ENCODE data around the gene DTX1. TPM values are rescaled to one million over a fixed set of nuclear protein-coding genes. Genes with fewer than 3 reads are reported as not detected.
A peak's percentile ranks its signal among the peaks of the same experiment; 100 is the strongest.

DTX1 gene
- total RNA-seq, 1 donor = not detected

DNA sequence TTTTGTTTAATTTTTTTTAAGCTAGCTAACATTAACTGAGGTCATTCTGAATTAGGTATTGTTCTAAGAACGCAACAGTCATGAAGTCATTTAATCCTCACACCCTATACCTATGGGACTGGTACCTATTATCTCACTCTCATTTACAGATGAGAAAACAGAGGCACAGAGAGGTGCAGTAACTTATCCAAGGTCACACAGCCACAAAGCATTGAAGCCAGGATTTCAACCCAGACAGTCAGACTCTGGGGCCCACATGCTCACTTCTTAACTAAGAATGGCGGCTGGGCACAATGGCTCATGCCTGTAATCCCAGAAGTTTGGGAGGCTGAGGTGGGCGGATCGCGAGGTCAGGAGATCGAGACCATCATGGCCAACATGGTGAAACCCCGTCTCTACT, 15.0 kb upstream of the DTX1 start:
- DNase-seq (ENCODE audit: low read depth) = no peak
- H3K4me3 ChIP-seq (ENCODE audit: low read depth, low read length) = no peak overlapping the region
- TF ChIP-seq, protein P1, sequence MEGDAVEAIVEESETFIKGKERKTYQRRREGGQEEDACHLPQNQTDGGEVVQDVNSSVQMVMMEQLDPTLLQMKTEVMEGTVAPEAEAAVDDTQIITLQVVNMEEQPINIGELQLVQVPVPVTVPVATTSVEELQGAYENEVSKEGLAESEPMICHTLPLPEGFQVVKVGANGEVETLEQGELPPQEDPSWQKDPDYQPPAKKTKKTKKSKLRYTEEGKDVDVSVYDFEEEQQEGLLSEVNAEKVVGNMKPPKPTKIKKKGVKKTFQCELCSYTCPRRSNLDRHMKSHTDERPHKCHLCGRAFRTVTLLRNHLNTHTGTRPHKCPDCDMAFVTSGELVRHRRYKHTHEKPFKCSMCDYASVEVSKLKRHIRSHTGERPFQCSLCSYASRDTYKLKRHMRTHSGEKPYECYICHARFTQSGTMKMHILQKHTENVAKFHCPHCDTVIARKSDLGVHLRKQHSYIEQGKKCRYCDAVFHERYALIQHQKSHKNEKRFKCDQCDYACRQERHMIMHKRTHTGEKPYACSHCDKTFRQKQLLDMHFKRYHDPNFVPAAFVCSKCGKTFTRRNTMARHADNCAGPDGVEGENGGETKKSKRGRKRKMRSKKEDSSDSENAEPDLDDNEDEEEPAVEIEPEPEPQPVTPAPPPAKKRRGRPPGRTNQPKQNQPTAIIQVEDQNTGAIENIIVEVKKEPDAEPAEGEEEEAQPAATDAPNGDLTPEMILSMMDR (IDR thresholded peaks at IDR 0.05; ENCODE audit: insufficient read depth, low read length) = no peak

GRCh38 chr12:113043240-113043639, 13.3 kb upstream of the DTX1 start:
- TF ChIP-seq, protein P1 (IDR thresholded peaks at IDR 0.05; ENCODE audit: insufficient read depth, low read length) = no peak
- H3K4me3 ChIP-seq (ENCODE audit: low read depth, low read length) = no peak overlapping the region
- no peak for DNase-seq (ENCODE audit: low read depth)

- TF ChIP-seq, protein P1 (IDR thresholded peaks at IDR 0.05; ENCODE audit: insufficient read depth, low read length) = no peak
- no peak for DNase-seq (ENCODE audit: low read depth)
- H3K4me3 ChIP-seq (ENCODE audit: low read depth, low read length) = no peak overlapping the region
Measured at GRCh38 chr12:113044516-113044915, 12.0 kb upstream of the DTX1 start.

GRCh38 chr12:113048716-113049127, 7.8 kb upstream of the DTX1 start:
- DNase-seq (ENCODE audit: low read depth) = peak; percentile 76

GRCh38 chr12:113049976-113050742, 6.4 kb upstream of the DTX1 start:
- no peak overlapping the region for H3K4me3 ChIP-seq (ENCODE audit: low read depth, low read length)
- TF ChIP-seq, protein P1 (IDR thresholded peaks at IDR 0.05; ENCODE audit: insufficient read depth, low read length) = no peak
- DNase-seq (ENCODE audit: low read depth) = no peak

More at GRCh38 chr12:113048716-113049127, 7.8 kb upstream of the DTX1 start:
- TF ChIP-seq, protein P1 (IDR thresholded peaks at IDR 0.05; ENCODE audit: insufficient read depth, low read length) = peak; percentile 85
- no peak overlapping the region for H3K4me3 ChIP-seq (ENCODE audit: low read depth, low read length)

DNA sequence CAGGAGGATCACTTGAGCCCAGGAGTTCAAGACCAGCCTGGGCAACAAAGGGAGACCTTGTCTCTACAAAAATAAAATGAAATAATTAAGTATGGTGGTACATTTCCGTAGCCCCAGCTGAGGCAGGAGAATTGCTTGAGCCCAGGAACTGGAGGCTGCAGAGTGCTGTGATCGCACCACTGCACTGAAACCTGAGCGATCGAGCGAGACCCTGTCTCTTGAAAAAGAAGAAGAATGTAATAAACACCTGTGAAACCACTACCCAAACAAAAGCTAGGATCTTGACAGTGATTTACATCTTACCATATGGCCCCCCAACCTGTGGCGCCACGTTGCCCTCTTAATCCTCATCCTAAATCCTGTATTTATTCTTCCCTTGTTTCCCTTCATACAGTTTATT, 5.7 kb upstream of the DTX1 start:
- DNase-seq (ENCODE audit: low read depth) = no peak
- TF ChIP-seq, protein P1 (IDR thresholded peaks at IDR 0.05; ENCODE audit: insufficient read depth, low read length) = no peak
- no peak overlapping the region for H3K4me3 ChIP-seq (ENCODE audit: low read depth, low read length)
